Kasumi-1 (cell line): ENCODE data around the gene FRS3.
"Not testable (repeated sequence)": the region's sequence is repeated elsewhere in the genome, so short reads cannot be mapped to it uniquely, and the experiment has no call there.

Experiments
- DNase-seq, 2 experiments: peaks; one replicate each; lab custom pipeline; 2025; lab: John Stamatoyannopoulos, UW

The FRS3 gene

GRCh38 chr6:41768545-41769308, 11.0 kb downstream of the FRS3 start:
- no peak for DNase-seq

- no peak for DNase-seq
Measured at GRCh38 chr6:41767112-41767833, 12.4 kb downstream of the FRS3 start.

GRCh38 chr6:41766043-41766664, 13.5 kb downstream of the FRS3 start:
- DNase-seq = not testable (repeated sequence)

GRCh38 chr6:41763470-41763869, 16.2 kb downstream of the FRS3 start:
- DNase-seq = no peak

GRCh38 chr6:41759905-41760579, 19.7 kb downstream of the FRS3 start:
- no peak for DNase-seq

GRCh38 chr6:41759106-41759904, 20.4 kb downstream of the FRS3 start:
- no peak for DNase-seq

GRCh38 chr6:41758641-41759035, 21.1 kb downstream of the FRS3 start:
- DNase-seq = no peak

- DNase-seq = no peak
Measured at GRCh38 chr6:41757931-41758640, 21.6 kb downstream of the FRS3 start.

- DNase-seq = no peak
Measured at GRCh38 chr6:41757271-41757670, 22.4 kb downstream of the FRS3 start.

GRCh38 chr6:41756354-41756753, 23.3 kb downstream of the FRS3 start:
- DNase-seq = no peak

- DNase-seq = no peak
Measured at GRCh38 chr6:41755895-41756294, 23.8 kb downstream of the FRS3 start.

GRCh38 chr6:41750374-41750773, 29.3 kb downstream of the FRS3 start:
- DNase-seq = no peak

GRCh38 chr6:41748542-41748941, 31.2 kb downstream of the FRS3 start:
- DNase-seq = no peak

GRCh38 chr6:41748102-41748477, 31.6 kb downstream of the FRS3 start:
- no peak for DNase-seq

- DNase-seq = no peak
Measured at GRCh38 chr6:41747256-41748101, 32.2 kb downstream of the FRS3 start, which contains the start of gene PGC. Gene PGC (minus strand): TSS chr6:41747397. CDS start chr6:41747334, 63 bp downstream.

GRCh38 chr6:41746107-41746506, 33.6 kb downstream of the FRS3 start:
- DNase-seq = no peak

GRCh38 chr6:41744236-41744787, 35.4 kb downstream of the FRS3 start:
- no peak for DNase-seq

GRCh38 chr6:41743406-41744235, 36.1 kb downstream of the FRS3 start:
- DNase-seq = no peak
